ENCODE results near the gene ARHGAP27.

ARHGAP27 gene

DNA sequence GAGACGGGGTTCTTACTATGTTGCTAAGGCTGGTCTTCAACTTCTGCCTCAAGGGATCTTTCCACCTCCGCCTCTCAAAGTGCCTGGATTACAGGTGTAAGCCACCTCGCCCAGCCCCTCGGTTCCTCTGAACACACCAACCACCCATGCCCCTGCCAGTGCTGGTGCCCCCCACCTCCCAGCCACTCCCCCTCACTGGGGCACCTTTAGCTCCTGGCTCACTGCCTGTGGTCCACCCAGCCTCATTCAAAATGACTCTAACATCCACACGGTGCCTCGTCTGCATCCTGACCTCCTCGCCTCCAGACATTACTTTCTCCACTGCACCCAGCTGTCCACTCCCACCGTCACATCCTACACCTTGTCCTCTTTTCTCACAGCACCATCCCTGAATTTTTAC lies 55.3 kb downstream of the ARHGAP27 start:
- H3K27ac ChIP-seq (ENCODE audit: low read length, poor library complexity, severe bottlenecking) = no peak overlapping the region
- H4K91ac ChIP-seq (ENCODE audit: low read length) = no peak overlapping the region
- peaks cover 20% of the 10 kb centered on the region for H3K4me1 ChIP-seq (ENCODE audit: control insufficient read depth, insufficient read depth, low read depth, low read length)
- H2AFZ ChIP-seq (ENCODE audit: low read depth, low read length) = no peak overlapping the region
- no peak overlapping the region for H3K14ac ChIP-seq (ENCODE audit: low read length in 2 of 2)
- H3K27me3 ChIP-seq (ENCODE audit: control insufficient read depth in 1 of 2, insufficient read depth in 1 of 2, low read length in 2 of 2) = peaks cover 0 to 18% of the 10 kb centered on the region in 2 experiments
- no peak overlapping the region for H3K4ac ChIP-seq (ENCODE audit: low read depth in 1 of 2, low read length in 2 of 2)
- no peak overlapping the region for H3K4me2 ChIP-seq (ENCODE audit: low read length, poor library complexity, severe bottlenecking)
- H3K4me3 ChIP-seq (ENCODE audit: insufficient read depth in 1 of 2, low read depth in 1 of 2, low read length in 2 of 2) = no peak overlapping the region
- no peak overlapping the region for H3K9ac ChIP-seq (ENCODE audit: low read length)
- no peak overlapping the region for H2BK5ac ChIP-seq (ENCODE audit: low read depth, low read length, poor library complexity, severe bottlenecking)
- no peak overlapping the region for H2BK12ac ChIP-seq (ENCODE audit: low read length in 2 of 2)
- H2BK120ac ChIP-seq (ENCODE audit: low read depth, low read length) = no peak overlapping the region
- no peak for DNase-seq
- H3K9me3 ChIP-seq (ENCODE audit: control insufficient read depth, low read length) = no peaks in the 10 kb centered on the region
- H3K23ac ChIP-seq (ENCODE audit: low read length in 2 of 2) = no peak overlapping the region
- H3K18ac ChIP-seq (ENCODE audit: low read depth in 1 of 2, low read length in 2 of 2) = no peak overlapping the region
- no peak overlapping the region for H2AK5ac ChIP-seq (ENCODE audit: low read length, severe bottlenecking)
- H4K8ac ChIP-seq (ENCODE audit: low read length) = no peak overlapping the region
- no peaks in the 10 kb centered on the region for H3K36me3 ChIP-seq (ENCODE audit: control insufficient read depth in 1 of 2, insufficient read depth in 2 of 2, low read depth in 1 of 2, low read length in 2 of 2)
- 91% methylated on average over 8 of the region's 8 CpGs for WGBS
- H2BK15ac ChIP-seq (ENCODE audit: low read depth, poor library complexity, severe bottlenecking) = no peak overlapping the region
- no peaks in the 10 kb centered on the region for H3K79me1 ChIP-seq (replicated peaks; ENCODE audit: low read length, poor library complexity, severe bottlenecking)

DNA sequence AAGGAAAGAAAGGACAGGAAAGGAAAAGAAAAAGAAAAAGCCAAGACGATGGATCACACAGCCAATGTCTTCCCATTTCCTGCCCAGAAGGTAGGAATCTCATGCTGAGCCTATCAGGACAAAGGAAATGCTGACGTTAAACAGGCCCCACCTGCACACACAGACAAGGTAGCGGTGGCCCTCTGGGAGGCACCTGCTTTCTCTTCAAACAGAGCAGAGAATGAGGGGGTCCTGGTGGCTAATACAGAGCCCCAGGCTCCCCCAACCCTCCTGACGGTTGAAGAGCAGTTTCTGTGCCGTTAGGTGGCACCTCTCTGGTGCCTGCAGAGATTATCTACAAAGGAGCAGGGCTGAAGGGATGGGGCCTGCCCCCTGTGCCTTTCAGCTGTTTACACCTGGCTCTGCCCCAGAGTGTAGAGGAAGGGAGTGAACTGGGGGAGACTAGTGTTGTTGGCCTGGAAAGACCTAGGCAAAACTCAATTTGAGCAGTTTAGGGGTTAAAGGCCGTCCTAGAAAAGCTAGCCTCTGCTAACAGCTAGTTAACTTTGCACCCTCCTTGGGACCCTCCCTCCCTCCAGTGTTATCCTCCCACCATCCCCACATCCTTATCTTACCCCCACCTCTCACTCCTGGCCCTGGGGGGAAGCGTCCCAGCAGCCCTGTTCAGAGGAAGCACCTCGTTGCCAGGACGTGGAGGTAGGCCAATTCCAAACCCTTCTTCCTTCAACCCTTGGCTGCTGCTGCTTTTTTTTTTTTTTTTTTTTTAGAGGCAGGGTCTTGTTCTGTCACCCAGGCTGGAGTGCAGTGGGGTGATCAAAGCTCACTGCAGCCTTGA lies 56.3 kb downstream of the ARHGAP27 start:
- H3K4me2 ChIP-seq (ENCODE audit: low read length, poor library complexity, severe bottlenecking) = no peak overlapping the region
- no peaks in the 10 kb centered on the region for H3K9me3 ChIP-seq (ENCODE audit: control insufficient read depth, low read length)
- H3K23ac ChIP-seq (ENCODE audit: low read length in 2 of 2) = no peak overlapping the region
- no peak overlapping the region for H2BK120ac ChIP-seq (ENCODE audit: low read depth, low read length)
- no peaks in the 10 kb centered on the region for H3K79me1 ChIP-seq (replicated peaks; ENCODE audit: low read length, poor library complexity, severe bottlenecking)
- peak overlapping the region; percentile 78 for H2AK5ac ChIP-seq (ENCODE audit: low read length, severe bottlenecking)
- H3K14ac ChIP-seq (ENCODE audit: low read length in 2 of 2) = no peak overlapping the region
- no peak overlapping the region for H3K27ac ChIP-seq (ENCODE audit: low read length, poor library complexity, severe bottlenecking)
- H2BK12ac ChIP-seq (ENCODE audit: low read length in 2 of 2) = no peak overlapping the region
- H3K4me3 ChIP-seq (ENCODE audit: insufficient read depth in 1 of 2, low read depth in 1 of 2, low read length in 2 of 2) = no peak overlapping the region
- 87% methylated on average over 9 of the region's 9 CpGs for WGBS
- H2BK15ac ChIP-seq (ENCODE audit: low read depth, poor library complexity, severe bottlenecking) = peak overlapping the region; percentile 93
- no peak overlapping the region for H3K4ac ChIP-seq (ENCODE audit: low read depth in 1 of 2, low read length in 2 of 2)
- no peak overlapping the region for H2AFZ ChIP-seq (ENCODE audit: low read depth, low read length)
- H2BK5ac ChIP-seq (ENCODE audit: low read depth, low read length, poor library complexity, severe bottlenecking) = no peak overlapping the region
- DNase-seq = no peak
- no peaks in the 10 kb centered on the region for H3K36me3 ChIP-seq (ENCODE audit: control insufficient read depth in 1 of 2, insufficient read depth in 2 of 2, low read depth in 1 of 2, low read length in 2 of 2)
- H3K18ac ChIP-seq (ENCODE audit: low read depth in 1 of 2, low read length in 2 of 2) = no peak overlapping the region
- peaks cover 20% of the 10 kb centered on the region for H3K4me1 ChIP-seq (ENCODE audit: control insufficient read depth, insufficient read depth, low read depth, low read length)
- peak overlapping the region; percentile 30 for H4K8ac ChIP-seq (ENCODE audit: low read length)
- no peak overlapping the region for H3K9ac ChIP-seq (ENCODE audit: low read length)
- H4K91ac ChIP-seq (ENCODE audit: low read length) = no peak overlapping the region
- H3K27me3 ChIP-seq (ENCODE audit: control insufficient read depth in 1 of 2, insufficient read depth in 1 of 2, low read length in 2 of 2) = peaks cover 0 to 18% of the 10 kb centered on the region in 2 experiments

DNA sequence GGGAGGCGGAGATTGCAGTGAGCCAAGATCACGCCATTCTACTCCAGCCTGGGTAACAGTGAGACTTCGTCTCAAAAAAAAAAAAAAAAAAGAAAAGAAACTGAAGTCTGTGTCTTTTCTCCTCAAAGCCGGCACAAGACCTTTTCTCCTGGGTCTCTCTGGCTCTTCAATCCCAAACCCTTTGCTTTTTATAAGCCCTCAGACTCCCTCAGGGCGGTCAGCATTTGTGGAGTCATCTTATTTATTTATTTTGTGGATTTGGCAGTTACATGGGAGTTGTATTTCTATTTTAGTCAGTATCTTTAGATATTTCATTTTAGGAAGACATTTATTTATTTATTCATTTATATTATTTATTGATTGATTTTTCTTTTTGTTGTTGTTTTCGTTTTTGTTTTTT lies 58.2 kb downstream of the ARHGAP27 start:
- peaks cover 0 to 18% of the 10 kb centered on the region in 2 experiments for H3K27me3 ChIP-seq (ENCODE audit: control insufficient read depth in 1 of 2, insufficient read depth in 1 of 2, low read length in 2 of 2)
- H3K18ac ChIP-seq (ENCODE audit: low read depth in 1 of 2, low read length in 2 of 2) = no peak overlapping the region
- no peak overlapping the region for H3K14ac ChIP-seq (ENCODE audit: low read length in 2 of 2)
- no peak overlapping the region for H2BK15ac ChIP-seq (ENCODE audit: low read depth, poor library complexity, severe bottlenecking)
- H4K8ac ChIP-seq (ENCODE audit: low read length) = no peak overlapping the region
- H3K23ac ChIP-seq (ENCODE audit: low read length in 2 of 2) = no peak overlapping the region
- 96% methylated on average over 4 of the region's 6 CpGs for WGBS
- H3K36me3 ChIP-seq (ENCODE audit: control insufficient read depth in 1 of 2, insufficient read depth in 2 of 2, low read depth in 1 of 2, low read length in 2 of 2) = no peaks in the 10 kb centered on the region
- no peak overlapping the region for H2AFZ ChIP-seq (ENCODE audit: low read depth, low read length)
- H3K4me1 ChIP-seq (ENCODE audit: control insufficient read depth, insufficient read depth, low read depth, low read length) = peaks cover 23% of the 10 kb centered on the region
- H3K4me2 ChIP-seq (ENCODE audit: low read length, poor library complexity, severe bottlenecking) = no peak overlapping the region
- no peak overlapping the region for H4K91ac ChIP-seq (ENCODE audit: low read length)
- H2BK120ac ChIP-seq (ENCODE audit: low read depth, low read length) = no peak overlapping the region
- no peaks in the 10 kb centered on the region for H3K79me1 ChIP-seq (replicated peaks; ENCODE audit: low read length, poor library complexity, severe bottlenecking)
- no peak overlapping the region for H3K4me3 ChIP-seq (ENCODE audit: insufficient read depth in 1 of 2, low read depth in 1 of 2, low read length in 2 of 2)
- no peak overlapping the region for H3K9ac ChIP-seq (ENCODE audit: low read length)
- no peak overlapping the region for H3K4ac ChIP-seq (ENCODE audit: low read depth in 1 of 2, low read length in 2 of 2)
- H3K27ac ChIP-seq (ENCODE audit: low read length, poor library complexity, severe bottlenecking) = no peak overlapping the region
- no peak overlapping the region for H2BK5ac ChIP-seq (ENCODE audit: low read depth, low read length, poor library complexity, severe bottlenecking)
- no peak overlapping the region for H2BK12ac ChIP-seq (ENCODE audit: low read length in 2 of 2)
- H2AK5ac ChIP-seq (ENCODE audit: low read length, severe bottlenecking) = no peak overlapping the region
- DNase-seq = no peak
- H3K9me3 ChIP-seq (ENCODE audit: control insufficient read depth, low read length) = no peaks in the 10 kb centered on the region

DNA sequence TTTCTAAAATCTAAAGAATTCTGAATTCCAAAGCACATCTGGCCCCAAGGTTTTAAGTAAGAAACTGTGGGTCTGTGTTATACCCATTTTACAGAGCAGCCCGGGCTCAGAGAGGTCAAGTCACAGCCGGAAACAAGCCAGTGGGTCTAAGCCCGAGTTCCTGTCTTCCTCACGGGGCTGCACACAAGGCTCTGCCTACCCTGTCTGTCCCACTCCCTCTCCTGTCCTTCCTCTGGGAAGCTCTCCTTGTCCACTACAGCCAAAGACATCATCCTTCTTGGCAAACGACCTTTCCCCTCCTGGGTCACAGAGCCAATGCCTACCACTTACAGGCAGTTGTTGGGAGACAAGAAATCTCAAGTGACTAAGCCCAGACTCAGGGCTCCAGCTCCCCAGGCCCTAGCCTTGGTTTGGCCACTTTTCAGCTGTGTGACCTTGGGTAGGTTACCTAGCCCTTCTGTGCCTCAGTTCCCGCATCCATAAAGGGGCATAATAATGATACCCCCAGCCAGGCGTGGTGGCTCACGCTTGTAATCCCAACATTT lies 60.3 kb downstream of the ARHGAP27 start:
- peak; percentile 36 for DNase-seq
- Histone ChIP-seq H2BK15ac (ENCODE audit: low read depth, poor library complexity, severe bottlenecking) (peak overlapping the region; percentile 37), H3K27ac (ENCODE audit: low read length, poor library complexity, severe bottlenecking) (peak overlapping the region; percentile 84), H2BK12ac (ENCODE audit: low read length in 2 of 2) (peak overlapping the region; percentile 15 to 43), H3K27me3 (ENCODE audit: control insufficient read depth in 1 of 2, insufficient read depth in 1 of 2, low read length in 2 of 2) (peaks cover 0 to under 1% of the 10 kb centered on the region in 2 experiments), H3K4me1 (ENCODE audit: control insufficient read depth, insufficient read depth, low read depth, low read length) (peaks cover 28% of the 10 kb centered on the region), H2AK5ac (ENCODE audit: low read length, severe bottlenecking) (peak overlapping the region; percentile 99), H3K18ac (ENCODE audit: low read depth in 1 of 2, low read length in 2 of 2) (peak overlapping the region; percentile 3 to 26), H2AFZ (ENCODE audit: low read depth, low read length) (no peak overlapping the region), H4K8ac (ENCODE audit: low read length) (peak overlapping the region; percentile 83), H4K91ac (ENCODE audit: low read length) (peak overlapping the region; percentile 22), H2BK5ac (ENCODE audit: low read depth, low read length, poor library complexity, severe bottlenecking) (peak overlapping the region; percentile 45), H3K23ac (ENCODE audit: low read length in 2 of 2) (no peak overlapping the region), H3K4ac (ENCODE audit: low read depth in 1 of 2, low read length in 2 of 2) (peak overlapping the region; percentile 0 to 12), H3K79me1 (replicated peaks; ENCODE audit: low read length, poor library complexity, severe bottlenecking) (no peaks in the 10 kb centered on the region), H3K9ac (ENCODE audit: low read length) (peak overlapping the region; percentile 86), H3K9me3 (ENCODE audit: control insufficient read depth, low read length) (no peaks in the 10 kb centered on the region), H2BK120ac (ENCODE audit: low read depth, low read length) (peak overlapping the region; percentile 90), H3K36me3 (ENCODE audit: control insufficient read depth in 1 of 2, insufficient read depth in 2 of 2, low read depth in 1 of 2, low read length in 2 of 2) (no peaks in the 10 kb centered on the region), H3K4me2 (ENCODE audit: low read length, poor library complexity, severe bottlenecking) (no peak overlapping the region), H3K4me3 (ENCODE audit: insufficient read depth in 1 of 2, low read depth in 1 of 2, low read length in 2 of 2) (peak overlapping the region in 1 of 2 experiments; percentile 47), H3K14ac (ENCODE audit: low read length in 2 of 2) (no peak overlapping the region)
- 62% methylated on average over 8 of the region's 8 CpGs for WGBS

All from mesenchymal stem cell (in vitro differentiated cells and primary cell).